GM12874 (cell line): Measurements from ENCODE around the gene PAX5.

Source experiments
- CTCF ChIP-seq: IDR thresholded peaks from 2 replicates; pipeline ENCODE4 v1.5.1; 2011; ENCODE audit warnings: low read depth, mild to moderate bottlenecking, control low read depth, low read length, moderate library complexity; ENCODE audit not compliant: insufficient read depth

PAX5 gene

GRCh38 chr9:36928670-36929349 is 105.3 kb downstream of the PAX5 start:
- TF ChIP-seq CTCF: no peak

GRCh38 chr9:36928210-36928609 is 105.9 kb downstream of the PAX5 start:
- TF ChIP-seq CTCF: no peak

- no peak for TF ChIP-seq CTCF
Observed at GRCh38 chr9:36924757-36925432, 109.2 kb downstream of the PAX5 start.

GRCh38 chr9:36924071-36924470 is 110.0 kb downstream of the PAX5 start:
- no peak for TF ChIP-seq CTCF

GRCh38 chr9:36923025-36923625 is 110.9 kb downstream of the PAX5 start:
- no peak for TF ChIP-seq CTCF

- TF ChIP-seq CTCF: no peak
Observed at GRCh38 chr9:36922548-36922947, 111.5 kb downstream of the PAX5 start.

- TF ChIP-seq CTCF: no peak
Observed at GRCh38 chr9:36914212-36914577, 119.9 kb downstream of the PAX5 start.
